ENCODE measurements around the gene PTPRJ. TPM values are rescaled to one million over a fixed set of nuclear protein-coding genes. Genes with fewer than 3 reads are reported as not detected.

Gene PTPRJ
- total and polyA plus RNA-seq, 2 experiments from 2014 or later: 8.9 to 12.4 TPM

- Histone ChIP-seq H3K9me3 (ENCODE audit: low read depth) (no peaks in the 10 kb centered on the region), H3K27ac (no peak overlapping the region), H3K27me3 (no peaks in the 10 kb centered on the region), H3K4me3 (no peak overlapping the region), H3K4me1 (ENCODE audit: low read depth) (peaks cover 14% of the 10 kb centered on the region), H3K36me3 (no peaks in the 10 kb centered on the region)
- no peak for TF ChIP-seq CTCF (IDR thresholded peaks at IDR 0.05; ENCODE audit: low read depth, low read length)
- DNase-seq (ENCODE audit: low read depth in 1 of 2, low spot score in 1 of 2): no peak
Observed at GRCh38 chr11:48051217-48051830, 71.0 kb downstream of the PTPRJ start.

GRCh38 chr11:48052183-48053044 is 72.1 kb downstream of the PTPRJ start:
- Histone ChIP-seq H3K27ac (peak overlapping the region; percentile 39), H3K4me1 (ENCODE audit: low read depth) (peaks cover 14% of the 10 kb centered on the region), H3K27me3 (no peaks in the 10 kb centered on the region), H3K36me3 (no peaks in the 10 kb centered on the region), H3K4me3 (no peak overlapping the region), H3K9me3 (ENCODE audit: low read depth) (no peaks in the 10 kb centered on the region)
- no peak for TF ChIP-seq CTCF (IDR thresholded peaks at IDR 0.05; ENCODE audit: low read depth, low read length)
- DNase-seq (ENCODE audit: low read depth in 1 of 2, low spot score in 1 of 2): peak; percentile 57 to 82

DNA sequence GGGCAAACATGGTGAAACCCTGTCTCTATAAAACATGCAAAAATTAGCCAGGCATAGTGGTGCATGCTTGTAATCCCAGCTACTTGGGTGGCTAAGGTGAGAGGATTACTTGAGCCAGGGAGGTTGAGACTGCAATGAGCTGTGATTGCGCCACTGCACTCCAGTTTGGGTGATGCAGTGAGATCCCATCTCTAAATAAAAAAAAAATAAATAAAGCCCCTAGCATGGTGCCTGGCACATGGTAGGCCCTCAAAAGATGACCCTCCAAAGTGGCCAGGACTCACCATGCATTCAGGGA is 74.6 kb downstream of the PTPRJ start:
- TF ChIP-seq CTCF (IDR thresholded peaks at IDR 0.05; ENCODE audit: low read depth, low read length): no peak
- H3K27me3 ChIP-seq: no peaks in the 10 kb centered on the region
- no peak overlapping the region for H3K27ac ChIP-seq
- H3K9me3 ChIP-seq (ENCODE audit: low read depth): no peaks in the 10 kb centered on the region
- DNase-seq (ENCODE audit: low read depth in 1 of 2, low spot score in 1 of 2): no peak
- no peak overlapping the region for H3K4me3 ChIP-seq
- H3K36me3 ChIP-seq: no peaks in the 10 kb centered on the region
- peaks cover 14% of the 10 kb centered on the region for H3K4me1 ChIP-seq (ENCODE audit: low read depth)

DNA sequence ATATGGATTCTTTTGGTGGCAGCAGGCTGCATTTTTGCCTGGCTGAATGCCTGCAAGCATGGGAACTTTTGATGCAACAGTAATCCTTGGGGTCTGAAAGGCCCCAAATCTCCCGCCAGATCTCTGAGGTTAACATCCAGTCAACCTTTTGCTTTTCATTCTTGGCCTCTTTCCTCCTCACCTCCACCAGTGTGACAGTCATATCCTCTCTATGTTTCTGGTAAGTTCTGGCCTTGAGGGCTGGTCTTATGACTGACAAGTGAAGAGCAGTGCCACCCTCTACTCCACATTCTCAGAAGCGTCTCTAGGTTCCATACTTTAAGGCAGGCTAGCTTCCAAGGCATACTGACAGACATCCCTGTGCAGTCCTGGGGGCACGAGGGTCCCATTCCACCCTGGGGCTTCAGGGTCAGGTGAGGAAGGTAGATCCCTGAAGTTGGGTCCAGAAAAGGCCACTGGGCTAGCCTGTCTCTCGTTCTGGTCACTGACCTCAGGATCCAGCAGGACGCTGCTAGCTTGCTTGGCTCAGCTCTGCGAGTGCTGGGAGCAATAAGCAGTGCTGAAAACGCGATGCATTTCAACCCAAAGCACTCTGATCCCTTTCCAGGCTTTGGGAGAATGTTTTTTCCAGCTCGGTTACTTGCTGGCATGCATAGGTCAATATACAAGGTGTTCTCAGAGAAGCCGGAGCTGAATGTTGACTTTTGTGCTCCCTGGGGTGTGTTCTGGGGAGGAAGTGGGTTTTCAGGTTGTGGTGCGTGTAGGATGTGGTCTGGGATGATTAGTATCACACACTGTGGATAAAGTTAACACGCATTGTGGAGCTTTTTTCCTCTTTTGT is 75.2 kb downstream of the PTPRJ start:
- DNase-seq (ENCODE audit: low read depth in 1 of 2, low spot score in 1 of 2): peak in 1 of 2 donors; percentile 33
- H3K4me1 ChIP-seq (ENCODE audit: low read depth): peaks cover 13% of the 10 kb centered on the region
- no peak for TF ChIP-seq CTCF (IDR thresholded peaks at IDR 0.05; ENCODE audit: low read depth, low read length)
- no peaks in the 10 kb centered on the region for H3K36me3 ChIP-seq
- H3K9me3 ChIP-seq (ENCODE audit: low read depth): no peaks in the 10 kb centered on the region
- no peaks in the 10 kb centered on the region for H3K27me3 ChIP-seq
- H3K4me3 ChIP-seq: no peak overlapping the region
- peak overlapping the region; percentile 27 for H3K27ac ChIP-seq

GRCh38 chr11:48056325-48057183 is 76.2 kb downstream of the PTPRJ start:
- Histone ChIP-seq H3K27ac (no peak overlapping the region), H3K9me3 (ENCODE audit: low read depth) (no peaks in the 10 kb centered on the region), H3K4me1 (ENCODE audit: low read depth) (peaks cover 11% of the 10 kb centered on the region), H3K4me3 (no peak overlapping the region), H3K36me3 (no peaks in the 10 kb centered on the region), H3K27me3 (no peaks in the 10 kb centered on the region)
- no peak for DNase-seq (ENCODE audit: low read depth in 1 of 2, low spot score in 1 of 2)
- no peak for TF ChIP-seq CTCF (IDR thresholded peaks at IDR 0.05; ENCODE audit: low read depth, low read length)

Measured in cardiac muscle cell (in vitro differentiated cells and primary cell).